HG02981 (cell line): ENCODE data around the gene GDA.
"Not testable (repeated sequence)": the region's sequence is repeated elsewhere in the genome, so short reads cannot be mapped to it uniquely, and the experiment has no call there.

Experiments
- ATAC-seq: cut with Tn5 transposase; IDR thresholded peaks from one replicate; pipeline ENCODE4 v1.9.1; 2021; ENCODE audit warnings: mild to moderate bottlenecking, moderate library complexity; ENCODE audit not compliant: unreplicated experiment

Gene GDA

DNA sequence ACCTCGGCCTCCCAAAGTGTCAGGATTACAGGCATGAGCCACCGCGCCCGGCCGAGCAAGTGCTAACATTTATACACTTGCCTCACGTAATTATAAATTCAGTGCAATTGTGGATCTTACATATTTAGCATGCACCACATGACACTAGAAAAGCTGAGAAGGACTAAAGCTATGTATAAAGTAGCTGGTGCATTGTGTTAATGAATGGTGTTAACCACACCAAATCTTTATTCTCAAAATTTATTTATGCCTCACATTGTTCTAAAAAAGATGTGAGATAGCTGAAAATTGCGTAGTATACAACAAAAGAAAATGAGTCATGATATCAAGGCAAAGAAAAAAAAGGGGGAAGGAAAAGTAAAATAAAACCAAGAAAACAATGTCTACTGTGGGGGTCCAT lies 54.8 kb downstream of the GDA start:
- ATAC-seq, result no peak

DNA sequence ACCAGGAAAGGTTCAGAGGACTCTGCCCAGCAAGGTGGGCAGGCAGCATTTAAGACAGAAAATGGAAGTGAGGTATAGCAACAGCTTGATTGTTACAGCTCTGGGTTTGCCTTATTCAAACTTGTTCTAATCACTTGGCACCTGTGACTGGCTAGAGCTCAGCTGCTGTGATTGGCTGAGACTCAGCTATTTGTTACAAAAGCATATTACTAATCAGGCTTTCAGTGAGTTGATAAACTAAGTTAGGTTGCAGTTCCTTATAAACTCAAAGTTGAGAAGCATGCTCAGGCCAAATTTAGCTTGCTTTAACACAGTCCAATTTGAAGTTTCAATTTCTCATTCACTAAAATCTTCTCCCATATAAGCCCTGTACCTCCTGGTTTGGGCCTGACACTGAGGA lies 56.3 kb downstream of the GDA start:
- peak; percentile 65 for ATAC-seq

DNA sequence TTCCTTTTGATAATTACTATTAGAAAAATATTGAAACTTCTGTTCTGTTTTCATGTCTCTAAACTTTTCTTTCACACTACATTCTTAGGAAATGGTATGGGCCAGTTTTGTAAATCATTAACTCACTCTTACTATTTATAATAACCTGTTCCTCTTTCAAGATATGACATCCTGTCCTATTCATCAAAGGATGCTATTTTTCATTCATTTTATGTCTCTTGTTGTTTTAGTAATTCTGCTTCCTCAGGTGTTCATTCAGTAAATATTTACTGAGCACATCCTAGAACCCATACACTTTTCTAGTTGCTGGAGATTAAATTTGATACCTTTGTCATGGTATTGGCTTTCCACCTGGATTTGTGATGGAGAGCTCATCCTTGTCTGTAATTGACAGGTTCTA lies 58.0 kb downstream of the GDA start:
- peak; percentile 60 for ATAC-seq

DNA sequence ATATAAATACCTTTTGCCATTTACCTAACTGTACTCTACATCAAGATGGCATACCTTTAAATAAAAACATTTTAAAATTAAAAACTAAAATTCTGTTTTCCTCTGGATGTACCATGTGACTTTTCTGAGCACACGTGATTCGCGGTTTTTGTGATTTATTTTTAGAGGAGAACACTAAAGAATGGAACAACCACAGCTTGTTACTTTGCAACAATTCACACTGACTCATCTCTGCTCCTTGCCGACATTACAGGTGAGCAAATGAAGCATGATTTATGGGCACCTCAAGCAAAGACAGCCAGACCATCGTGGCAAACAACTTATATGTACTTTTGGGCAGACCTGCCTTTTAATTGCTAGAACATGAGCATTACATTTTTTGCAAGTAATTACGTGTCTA lies 61.3 kb downstream of the GDA start:
- no peak for ATAC-seq

DNA sequence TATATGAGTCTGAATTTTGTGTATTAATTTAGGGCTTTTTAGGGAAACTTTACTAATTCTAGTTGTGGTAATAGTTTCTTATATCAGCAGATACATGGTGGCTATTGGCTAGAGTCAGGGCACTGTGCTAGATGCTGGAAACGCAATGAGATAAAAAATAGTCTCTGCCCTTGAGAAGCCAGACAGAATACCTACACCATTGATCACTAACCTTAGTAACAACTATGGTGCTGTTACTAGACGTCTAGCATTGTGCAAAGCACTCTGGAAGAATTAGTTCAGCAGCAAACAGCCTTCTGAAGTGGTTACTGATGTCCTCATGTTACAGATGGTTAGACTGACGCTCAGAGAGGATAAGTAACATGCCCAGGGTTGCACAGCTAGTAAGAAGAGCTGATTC lies 61.8 kb downstream of the GDA start:
- no peak for ATAC-seq

DNA sequence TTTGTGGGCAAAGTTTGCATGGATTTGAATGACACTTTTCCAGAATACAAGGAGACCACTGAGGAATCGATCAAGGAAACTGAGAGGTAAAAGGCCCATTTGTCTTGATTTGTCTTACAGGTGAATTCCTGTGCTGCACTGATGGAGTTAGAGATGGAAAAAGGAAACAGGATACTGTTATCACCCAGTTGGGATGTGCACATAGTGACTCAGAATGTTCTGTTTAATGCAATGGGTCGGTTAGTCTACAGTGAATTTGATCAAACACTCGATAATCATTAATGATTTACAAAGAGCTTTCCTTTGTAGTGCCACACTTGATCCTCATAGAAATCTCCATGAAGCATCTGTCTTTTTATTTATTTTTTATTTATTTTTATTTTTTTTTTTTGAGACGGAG lies 64.7 kb downstream of the GDA start:
- ATAC-seq, result no peak

DNA sequence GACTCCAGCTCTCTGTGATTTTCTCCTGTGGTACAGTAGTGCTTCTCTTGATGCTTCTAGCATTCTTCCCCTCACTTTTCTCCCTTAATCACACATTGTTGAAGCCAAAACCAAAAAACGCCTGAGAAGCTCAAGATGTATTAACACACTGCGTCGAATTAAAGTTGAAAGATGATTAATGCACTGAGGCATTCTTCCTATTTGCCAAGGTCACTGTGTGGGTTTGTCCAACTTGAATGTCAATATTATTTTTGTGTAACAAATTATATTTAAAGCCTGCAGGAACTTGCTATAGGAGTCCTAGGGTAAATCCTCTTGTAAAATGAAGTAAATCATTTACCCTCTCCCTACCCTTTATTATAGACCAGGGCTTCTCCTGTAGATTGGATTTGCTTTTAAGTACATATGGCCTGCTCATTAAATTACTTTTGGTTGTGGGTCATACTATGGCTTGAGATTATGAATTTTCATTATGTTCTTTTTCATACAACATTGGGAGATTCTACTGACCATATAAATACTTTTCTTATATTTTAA lies 68.1 kb downstream of the GDA start:
- no peak for ATAC-seq

DNA sequence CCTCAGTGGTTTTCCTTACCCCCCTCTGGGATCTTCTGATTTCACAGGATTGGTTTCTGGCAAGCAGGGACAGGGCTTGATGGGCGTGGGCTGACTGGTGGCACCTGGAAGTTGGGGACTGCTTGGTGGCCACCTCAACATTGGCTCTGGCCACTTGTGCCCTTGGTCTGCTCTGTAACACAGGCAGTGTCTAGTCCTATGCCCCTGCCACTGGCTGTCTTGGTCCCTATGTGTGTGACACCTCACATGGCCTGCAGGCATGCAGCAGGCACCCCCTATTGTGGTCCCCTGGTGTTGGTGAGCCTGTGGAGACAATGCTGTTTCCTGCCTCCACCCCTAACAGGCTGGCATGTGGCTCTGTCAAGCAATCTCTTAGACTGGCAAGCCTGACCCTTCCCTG lies 71.3 kb downstream of the GDA start:
- no peak for ATAC-seq

DNA sequence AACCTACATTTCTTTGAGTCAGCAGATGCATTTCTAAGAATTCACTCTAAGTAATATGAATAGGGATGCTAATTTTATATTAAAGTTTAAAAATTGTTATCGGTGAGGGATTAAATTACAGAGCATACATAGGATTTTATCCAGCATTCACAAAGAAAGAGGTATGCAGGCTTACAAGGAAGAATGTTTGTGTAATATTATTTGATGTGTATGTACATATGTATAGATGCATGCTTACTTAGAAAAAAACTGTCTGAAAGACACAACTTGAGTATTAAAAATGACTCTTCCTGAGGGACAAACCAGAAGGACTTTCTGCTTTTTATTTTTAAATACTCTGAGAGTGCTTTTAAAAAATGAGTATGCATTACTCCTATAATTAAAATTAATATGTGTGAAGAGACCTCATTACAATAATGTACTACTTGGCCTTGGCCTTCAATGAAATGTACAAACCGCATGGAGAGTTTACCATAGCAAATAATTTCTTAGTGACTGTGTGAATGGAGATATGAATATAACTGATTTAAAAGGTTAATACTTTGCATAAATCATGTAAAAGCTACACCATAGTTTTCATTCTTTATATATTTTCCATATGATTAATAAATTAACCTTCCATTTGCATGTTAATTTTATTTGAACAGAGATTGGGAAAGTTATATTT lies 77.0 kb downstream of the GDA start:
- ATAC-seq, result no peak

DNA sequence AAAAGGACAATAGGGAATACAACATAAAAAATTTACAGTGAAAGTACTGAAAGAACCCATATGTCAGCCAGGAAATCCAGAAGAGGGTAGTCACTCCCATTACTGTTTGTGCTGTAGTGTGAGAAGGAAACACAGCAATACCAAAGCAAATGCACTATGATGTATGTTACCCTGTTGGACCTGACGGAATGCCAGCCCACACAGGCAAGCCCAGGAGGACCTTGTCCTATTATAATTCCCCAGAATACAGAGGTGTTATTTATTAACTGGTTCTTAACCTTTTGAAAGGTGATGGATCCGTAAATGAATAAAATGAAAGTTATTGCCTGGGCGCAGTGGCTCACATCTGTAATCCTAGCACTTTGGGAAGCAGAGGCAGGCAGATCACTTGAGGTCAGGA lies 79.0 kb downstream of the GDA start:
- no peak for ATAC-seq

DNA sequence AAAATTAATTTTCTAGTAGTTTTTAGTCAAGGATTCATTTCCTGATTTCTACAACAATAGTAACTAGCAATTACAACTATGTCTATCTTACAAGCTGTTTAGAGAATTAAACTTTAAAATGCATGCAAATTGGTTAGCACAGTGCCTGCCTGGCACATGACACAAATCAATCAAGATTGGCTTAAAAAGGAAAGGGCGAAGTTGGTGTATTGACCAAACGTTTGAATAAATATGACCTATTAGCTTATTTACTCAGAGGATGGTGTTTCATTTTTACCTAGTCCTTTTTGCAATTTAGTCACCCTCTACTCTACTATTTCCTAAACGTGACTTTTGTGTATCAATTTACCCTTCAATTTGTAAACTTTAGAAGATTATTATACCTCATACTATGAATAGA lies 83.5 kb downstream of the GDA start:
- ATAC-seq, result no peak

DNA sequence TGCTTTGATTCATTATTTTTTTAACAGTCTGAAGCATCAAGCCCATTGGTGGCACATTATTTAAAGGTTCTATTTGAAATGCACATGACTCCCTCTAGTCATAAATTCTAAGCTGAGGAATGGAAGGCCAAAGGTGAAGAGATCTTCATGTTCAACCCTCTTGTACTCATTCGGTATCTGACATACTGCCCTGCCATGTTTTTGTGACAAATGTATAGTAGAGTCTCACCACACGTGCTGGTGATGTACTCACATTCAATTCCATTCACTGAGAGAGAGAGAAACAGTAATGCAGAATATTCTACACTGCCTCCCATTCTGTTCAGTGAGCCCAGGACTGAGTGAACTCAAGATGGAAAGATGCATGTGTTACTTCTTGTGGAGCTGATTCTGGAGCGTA lies 98.3 kb downstream of the GDA start:
- no peak for ATAC-seq

DNA sequence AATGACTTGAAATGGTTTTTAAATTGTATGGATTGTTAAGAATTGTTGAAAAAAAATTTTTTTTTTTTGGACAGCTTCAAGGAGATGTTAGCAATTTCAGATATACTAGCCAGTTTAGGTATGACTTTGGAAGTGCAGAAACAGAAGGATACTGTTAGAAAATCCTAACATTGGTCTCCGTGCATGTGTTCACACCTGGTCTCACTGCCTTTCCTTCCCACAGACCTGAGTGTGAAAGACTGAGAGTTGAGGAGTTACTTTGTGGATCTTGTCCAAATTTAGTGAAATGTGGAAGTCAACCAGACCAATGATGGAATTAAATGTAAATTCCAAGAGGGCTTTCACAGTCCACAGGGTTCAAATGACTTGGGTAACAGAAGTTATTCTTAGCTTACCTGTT lies 102.3 kb downstream of the GDA start:
- ATAC-seq, result no peak

DNA sequence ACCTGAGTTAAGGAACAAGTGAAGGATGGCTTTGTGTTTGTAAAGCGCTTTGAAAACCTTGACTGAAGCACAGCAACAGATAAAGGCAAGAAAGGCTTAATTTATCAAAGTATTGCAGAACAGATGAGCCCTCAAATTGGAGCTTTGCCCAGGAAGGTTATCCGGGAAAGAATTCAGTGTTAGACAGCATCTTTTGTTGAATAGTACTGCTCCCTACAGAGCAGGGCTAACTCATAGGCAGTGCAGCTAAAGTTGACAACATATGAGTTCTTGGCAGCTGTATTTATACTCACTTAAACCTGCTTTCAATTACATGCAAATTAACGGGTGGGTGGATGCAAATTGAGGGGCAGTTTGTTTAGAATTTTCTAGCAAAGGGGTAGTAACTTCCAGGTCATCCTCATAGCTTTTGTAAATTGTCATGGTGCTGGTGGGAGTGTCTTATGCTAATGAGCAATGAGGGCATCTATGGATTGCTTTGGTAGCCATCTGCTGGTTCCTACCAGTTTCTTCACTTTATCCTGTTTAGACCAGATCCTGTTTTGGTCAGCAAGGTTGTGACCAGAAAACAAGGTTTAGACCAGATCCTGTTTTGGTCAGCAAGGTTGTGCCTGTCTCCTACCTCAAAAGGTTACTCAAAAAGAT lies 105.8 kb downstream of the GDA start:
- ATAC-seq, result no peak

DNA sequence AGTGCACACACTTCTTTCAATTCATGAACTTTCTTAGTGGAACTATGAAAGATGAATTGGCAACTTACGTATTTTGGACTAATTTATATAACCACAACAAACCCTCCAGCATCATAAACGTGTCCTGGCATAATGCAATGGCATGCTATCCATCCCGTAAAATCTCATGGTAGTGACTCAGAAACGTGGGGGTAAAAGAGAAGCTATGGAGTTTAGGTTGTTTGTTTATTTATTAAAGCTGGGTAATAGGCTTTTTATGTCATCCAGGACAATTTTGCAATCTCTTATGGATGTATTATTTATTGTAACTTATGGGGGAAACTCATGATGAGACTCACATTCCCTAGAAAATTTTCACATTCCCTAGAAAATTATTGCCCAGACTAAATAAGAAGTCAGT lies 106.3 kb downstream of the GDA start:
- no peak for ATAC-seq

DNA sequence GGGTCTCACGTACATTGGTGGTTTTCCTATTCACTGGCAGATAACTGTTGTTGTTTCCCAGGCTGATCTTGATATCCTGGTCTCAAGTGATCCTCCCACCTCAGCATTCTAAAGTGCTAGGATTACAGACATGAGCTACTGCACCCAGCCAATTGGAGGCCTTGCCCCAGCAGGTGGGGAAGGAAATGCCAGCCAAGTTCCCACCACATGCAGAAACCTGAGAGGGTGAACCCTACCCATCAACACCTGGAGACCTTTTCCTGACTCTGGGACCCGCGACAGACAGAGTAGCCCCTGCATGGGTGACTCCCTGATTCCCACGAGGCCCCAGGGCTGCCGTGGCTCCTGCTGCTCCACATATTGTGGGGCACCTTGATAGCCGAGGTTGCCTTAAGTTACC lies 107.7 kb downstream of the GDA start:
- ATAC-seq, result no peak

DNA sequence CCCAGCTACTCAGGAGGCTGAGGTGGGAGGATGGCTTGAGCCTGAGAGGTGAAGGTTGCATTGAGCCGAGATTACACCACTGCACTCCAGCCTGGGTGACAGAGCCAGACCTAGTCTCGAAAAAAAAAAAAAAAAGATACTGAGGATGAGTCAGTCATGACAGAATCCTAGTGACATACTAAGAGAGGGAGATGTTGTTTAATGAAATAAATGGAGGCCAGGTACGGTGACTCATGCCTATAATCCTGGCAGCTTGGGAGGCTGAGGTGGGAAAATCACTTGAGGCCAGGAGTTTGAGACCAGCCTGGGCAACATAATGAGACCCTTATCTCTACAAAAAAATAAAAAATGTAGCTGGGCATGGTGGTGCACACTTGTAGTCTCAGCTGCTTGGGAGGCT lies 108.6 kb downstream of the GDA start:
- no peak for ATAC-seq

DNA sequence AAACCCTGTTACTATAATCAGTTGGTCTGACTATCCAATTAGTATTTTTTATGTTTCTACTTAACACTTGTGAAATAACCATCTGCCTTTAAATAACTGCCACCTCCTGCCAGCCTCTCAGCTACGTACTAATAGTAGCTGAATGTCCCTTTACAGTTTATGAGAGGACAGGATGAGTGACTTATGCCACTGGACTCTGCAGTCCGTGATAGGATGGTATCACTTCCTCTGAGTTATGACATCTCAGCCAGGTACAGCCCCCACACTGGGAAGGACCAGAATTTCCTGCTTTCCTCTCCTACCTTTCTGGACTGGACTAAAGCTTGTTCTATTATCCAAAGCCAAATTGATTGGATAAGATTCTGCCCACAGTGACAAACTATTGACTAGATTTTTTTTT lies 112.8 kb downstream of the GDA start:
- ATAC-seq, result no peak

DNA sequence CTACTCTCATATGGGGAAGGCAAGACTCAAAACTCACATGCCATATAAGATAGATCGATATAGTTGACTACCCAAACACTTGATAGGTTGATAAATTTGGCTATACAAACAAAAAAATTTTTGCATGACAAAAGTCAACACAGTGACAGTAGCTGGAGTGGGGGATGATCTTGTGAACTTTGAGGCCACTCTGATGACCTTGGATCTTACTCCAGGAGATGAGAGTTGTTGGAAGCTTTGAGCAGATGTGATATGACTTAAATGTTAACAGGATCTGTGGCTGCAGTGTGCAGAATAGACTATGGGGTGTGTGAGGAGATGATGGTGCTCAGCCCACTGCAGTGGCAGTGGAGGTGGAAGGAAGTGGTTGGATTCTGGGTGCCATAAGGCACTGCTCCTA lies 114.3 kb downstream of the GDA start:
- ATAC-seq, result no peak

DNA sequence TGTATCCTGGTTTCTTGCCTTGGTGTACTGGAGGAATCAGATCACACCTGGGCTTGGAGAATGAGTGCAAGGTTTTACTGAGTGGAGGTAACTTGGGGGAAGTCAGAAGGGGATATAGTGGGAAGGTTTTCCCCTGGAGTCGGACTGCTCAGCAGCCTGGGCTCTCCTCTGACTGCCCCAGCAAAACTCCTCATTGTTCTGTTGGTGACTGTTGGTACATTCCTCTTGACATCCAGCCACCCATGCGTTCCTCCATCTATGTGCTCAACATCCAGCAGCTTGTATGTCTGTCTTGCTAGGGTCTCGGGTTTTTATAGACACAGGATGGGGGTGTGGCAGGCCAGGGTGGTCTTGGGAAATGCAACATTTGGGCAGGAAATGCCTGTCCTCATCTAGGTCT lies 119.7 kb downstream of the GDA start:
- no peak for ATAC-seq

DNA sequence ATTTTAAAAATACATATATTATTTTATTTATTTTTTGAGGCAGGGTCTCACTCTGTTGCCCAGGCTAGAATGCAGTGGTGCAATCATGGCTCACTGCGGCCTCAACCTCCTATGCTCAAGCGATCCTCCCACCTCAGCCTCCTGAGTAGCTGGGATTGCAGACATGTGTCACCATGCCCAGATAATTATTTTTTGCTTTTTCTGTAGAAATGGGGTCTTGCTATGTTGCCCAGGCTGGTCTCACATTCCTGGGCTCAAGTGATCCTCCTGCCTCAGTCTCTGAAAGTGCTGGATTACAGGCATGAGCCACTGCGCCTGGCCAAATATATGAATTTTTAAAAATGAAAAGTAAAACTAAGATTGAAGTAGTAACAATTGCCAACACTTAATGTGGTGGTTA lies 121.1 kb downstream of the GDA start:
- ATAC-seq, result not testable (repeated sequence)

DNA sequence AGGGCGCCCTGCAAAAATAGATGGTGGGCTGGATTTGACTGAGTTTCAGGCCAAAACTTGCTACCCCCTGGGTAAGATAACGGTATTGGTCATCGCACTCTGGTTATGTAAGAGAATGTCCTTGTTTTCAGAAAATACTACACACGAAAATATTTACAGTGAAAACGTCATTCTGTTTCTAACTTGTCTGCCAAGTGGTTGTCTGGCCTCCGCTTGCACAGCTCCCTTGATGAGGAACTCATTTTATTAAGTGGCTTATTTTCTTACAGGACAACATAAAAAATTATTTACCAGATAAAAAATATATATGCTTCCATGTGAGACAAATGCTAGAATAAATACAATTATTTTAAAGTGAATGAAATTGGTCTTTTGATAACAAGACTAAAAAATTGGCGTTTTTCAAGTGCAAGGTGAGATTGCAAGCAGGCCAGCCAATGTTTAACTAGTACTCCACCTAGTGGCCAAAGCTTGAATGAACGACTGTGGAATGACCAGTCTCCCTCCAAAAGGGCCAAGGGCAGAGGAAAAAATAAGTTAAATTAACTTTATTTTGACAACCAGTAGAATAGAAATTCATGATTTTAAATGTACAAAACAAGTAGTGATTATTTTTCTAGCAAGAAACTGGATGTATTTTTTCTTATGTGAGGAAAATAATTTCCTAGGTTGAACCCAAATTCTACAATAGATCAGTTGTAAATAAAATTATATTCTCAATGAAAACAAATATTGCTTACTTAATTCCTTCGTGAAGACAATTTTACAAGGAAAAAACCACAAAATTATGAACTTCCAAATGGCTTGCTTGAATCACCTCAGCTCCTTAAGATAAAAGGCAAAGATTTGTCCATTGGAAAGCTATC lies 122.6 kb downstream of the GDA start:
- peak; percentile 37 for ATAC-seq
